NCI-H82 treated with DMSO at 0.1 percent for 48 hours (cell line): Measurements from ENCODE around the gene SSX4.
"Not testable (repeated sequence)": the region's sequence is repeated elsewhere in the genome, so short reads cannot be mapped to it uniquely, and the experiment has no call there.

ENCODE experiments used
- DNase-seq: peaks from one replicate; lab custom pipeline; 2025; ENCODE audit not compliant: unreplicated experiment; lab: John Stamatoyannopoulos, UW

The SSX4 gene, protein sequence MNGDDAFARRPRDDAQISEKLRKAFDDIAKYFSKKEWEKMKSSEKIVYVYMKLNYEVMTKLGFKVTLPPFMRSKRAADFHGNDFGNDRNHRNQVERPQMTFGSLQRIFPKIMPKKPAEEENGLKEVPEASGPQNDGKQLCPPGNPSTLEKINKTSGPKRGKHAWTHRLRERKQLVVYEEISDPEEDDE

DNA sequence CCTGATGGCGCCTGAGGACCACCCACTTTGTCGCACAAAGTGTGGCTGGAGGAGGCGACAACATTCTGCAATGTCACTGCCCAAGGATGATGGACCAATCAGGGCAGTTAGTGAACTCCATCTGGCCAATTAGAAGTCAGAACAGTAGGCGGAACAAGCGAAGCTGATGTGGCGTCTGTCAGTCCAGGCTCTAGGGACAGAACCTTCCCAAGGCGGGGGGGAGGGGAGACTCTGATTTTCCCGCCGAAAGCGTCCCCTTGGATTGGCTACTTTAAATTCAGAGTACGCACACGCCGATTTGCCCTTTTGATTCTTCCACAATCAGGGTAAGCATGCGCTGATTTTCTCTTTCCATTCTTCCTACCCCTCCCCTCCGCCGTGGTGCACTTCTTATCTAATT, at the start of gene SSX4:
Gene SSX4, plus strand, starts transcription at position 301 of the 400 bp plus-strand sequence. CDS start 515 bp downstream, outside the sequence.
- not testable (repeated sequence) for DNase-seq

DNA sequence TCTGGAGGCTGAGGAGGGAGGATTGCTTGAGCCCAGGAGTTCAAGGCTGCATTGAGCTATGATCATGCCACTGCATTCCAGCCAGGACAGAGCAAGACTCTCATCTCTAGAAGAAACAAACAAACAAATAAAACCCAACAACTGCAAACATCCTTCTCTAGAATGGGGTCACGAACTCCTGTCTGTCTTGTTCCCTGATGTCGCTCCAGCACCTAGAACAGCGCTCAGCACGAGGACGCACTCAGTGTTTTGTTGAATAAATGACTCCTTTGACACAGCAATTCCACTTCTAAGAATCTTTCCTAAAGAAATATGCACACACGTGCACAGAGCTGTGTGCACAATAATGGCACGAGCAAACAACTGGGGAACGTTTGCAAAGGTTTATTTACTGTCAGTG, 37.3 kb upstream of the SSX4 start:
- not testable (repeated sequence) for DNase-seq

DNA sequence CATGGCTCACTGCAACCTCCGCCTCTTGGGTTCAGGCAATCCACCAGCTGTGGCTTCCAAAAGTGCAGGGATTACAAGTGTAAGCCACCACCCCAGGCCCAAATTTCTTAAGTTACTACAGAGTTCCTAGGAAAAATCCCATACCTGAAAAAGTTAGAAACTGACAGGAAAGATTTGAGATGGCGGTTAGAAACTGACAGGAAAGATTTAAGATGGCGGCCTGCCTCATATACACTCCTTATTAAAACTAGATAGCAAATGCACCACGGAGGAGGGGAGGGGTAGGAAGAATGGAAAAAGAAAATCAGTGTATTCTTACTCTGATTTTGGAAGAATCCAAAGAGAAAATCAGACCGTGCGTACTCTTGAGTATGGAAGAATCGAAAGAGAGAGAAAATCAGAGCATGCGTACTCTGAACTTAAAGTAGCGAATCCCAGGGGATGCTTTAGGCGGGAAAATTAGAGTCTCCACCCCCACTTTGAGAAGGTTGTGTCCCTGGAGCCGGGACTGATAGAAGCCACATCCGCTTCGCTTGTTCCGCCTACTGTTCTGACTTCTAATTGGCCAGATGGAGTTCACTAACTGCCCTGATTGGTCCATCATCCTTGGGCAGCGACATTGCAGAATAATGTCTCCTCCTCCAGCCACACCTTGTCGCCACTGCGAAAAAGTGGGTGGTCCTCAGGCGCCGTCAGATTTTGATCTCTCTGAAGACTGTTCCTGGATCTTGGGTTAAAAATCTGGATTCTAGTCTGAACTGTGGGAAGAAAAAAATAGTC, 26.8 kb upstream of the SSX4 start, which contains the start of gene SSX3:
Gene SSX3, minus strand, starts transcription at position 389 of the 780 bp plus-strand sequence. CDS start 1,454 bp downstream, outside the sequence.
- DNase-seq: not testable (repeated sequence)

DNA sequence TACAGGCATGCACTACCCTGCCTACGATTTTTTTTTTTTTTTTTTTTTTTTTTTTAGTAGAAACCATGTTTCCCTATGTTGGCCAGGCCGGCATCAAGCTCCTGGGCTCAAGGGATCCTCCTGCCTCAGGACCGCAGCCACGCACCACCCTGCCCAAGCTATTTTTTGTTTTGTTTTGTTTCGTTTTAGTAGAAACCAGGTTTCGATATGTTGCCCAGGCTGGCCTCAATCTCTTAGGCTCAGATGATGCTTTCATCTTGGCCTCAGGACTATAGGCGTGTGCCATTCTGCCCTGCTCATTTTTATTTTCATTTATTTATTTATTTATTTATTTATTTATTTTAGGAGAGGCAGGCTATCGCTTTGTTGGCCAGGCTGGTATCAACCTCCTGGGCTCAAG, 25.7 kb upstream of the SSX4 start:
- DNase-seq: no peak

DNA sequence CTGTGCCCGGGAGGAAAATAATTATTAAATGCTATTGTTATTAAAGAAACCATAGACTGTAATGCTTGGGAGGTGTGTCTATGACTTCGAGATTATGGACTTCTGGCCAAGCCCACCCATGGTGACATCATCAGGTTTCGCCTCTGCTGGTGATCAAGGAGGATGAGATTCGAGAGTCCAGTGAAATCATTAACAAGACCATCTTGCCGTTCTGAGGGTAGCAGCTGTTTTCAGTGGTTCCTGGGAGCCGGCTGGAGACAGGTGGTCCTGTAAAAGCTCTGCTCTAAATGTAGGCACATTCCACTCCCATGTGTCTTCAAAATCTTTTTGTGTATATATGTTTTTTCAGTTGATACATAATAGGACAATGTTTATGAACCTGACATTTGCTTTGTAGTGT, 24.1 kb upstream of the SSX4 start:
- not testable (repeated sequence) for DNase-seq

DNA sequence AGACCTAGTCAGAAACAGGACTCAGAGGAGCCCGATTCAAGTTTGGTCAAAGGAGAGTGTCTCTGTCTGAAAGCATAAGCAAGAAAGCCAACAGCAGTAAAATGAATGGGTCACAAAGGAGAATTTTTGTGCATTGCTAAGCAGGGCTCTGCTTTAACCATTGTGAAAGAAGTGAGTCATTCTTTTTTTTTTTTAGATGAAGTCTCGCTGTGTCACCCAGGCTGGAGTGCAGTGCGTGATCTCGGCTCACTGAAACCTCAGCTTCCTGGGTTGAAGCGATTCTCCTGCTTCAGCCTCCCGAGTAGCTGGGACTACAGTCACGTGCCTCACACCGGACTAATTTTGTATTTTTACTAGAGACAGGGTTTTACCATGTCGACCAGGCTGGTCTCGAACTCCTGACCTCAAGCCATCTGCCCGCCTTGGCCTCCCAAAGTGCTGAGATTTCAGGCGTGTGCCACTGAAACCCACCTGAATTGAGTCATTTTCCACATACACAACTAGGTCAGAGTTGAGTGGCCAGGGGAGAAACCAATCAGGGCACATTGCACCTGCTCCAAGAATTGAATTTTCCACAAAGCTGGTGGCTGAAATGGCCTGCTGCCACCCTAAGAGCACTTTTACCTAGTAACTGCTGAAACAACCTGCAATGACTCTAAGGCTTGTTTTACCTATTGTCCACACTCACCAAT, 15.5 kb upstream of the SSX4 start:
- DNase-seq: not testable (repeated sequence)

DNA sequence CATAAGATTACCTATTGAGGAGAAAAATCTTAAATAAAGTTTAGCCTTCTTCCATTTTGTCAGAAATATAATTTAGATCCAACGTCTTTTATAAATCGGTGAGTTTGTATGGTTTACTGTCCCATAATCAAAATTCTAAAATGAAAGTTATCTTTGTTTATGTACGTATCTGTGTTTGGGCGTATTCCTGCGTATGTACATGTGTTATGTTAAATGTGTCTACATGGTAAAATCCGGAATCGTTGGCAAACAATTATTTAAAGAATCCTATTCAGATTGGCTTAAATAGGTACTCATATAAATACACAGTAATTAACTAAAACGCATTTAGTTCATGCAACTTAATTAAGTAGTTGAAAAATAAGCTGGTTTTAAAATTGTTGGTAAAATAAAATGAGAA, 12.9 kb upstream of the SSX4 start:
- DNase-seq: not testable (repeated sequence)

DNA sequence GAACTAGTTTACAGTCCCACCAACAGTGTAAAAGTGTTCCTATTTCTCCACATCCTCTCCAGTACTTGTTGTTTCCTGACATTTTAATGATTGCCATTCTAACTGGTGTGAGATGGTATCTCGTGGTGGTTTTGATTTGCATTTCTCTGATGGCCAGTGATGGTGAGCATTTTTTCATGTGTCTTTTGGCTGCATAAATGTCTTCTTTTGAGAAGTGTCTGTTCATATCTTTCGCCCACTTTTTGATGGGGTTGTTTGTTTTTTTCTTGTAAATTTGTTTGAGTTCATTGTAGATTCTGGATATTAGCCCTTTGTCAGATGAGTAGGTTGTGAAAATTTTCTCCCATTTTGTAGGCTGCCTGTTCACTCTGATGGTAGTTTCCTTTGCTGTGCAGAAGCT, 13.6 kb downstream of the SSX4 start:
- DNase-seq: not testable (repeated sequence)

DNA sequence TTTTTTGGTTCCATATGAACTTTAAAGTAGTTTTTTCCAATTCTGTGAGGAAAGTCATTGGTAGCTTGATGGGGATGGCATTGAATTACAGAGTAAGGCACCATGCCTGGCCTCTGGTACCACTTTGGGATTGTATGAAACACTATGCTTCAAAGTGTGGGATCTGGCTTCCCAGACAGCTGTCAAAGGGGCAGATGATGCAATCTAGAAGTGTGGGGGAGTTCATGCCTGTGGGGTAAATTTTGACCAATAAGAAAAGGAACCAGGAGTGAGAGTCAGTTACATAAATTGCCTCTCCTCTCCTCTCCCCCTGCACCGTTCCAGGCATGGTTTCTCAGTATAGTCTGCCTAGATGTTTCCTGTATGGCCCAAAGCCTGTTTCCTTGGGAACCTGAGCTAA, 14.5 kb downstream of the SSX4 start:
- not testable (repeated sequence) for DNase-seq

DNA sequence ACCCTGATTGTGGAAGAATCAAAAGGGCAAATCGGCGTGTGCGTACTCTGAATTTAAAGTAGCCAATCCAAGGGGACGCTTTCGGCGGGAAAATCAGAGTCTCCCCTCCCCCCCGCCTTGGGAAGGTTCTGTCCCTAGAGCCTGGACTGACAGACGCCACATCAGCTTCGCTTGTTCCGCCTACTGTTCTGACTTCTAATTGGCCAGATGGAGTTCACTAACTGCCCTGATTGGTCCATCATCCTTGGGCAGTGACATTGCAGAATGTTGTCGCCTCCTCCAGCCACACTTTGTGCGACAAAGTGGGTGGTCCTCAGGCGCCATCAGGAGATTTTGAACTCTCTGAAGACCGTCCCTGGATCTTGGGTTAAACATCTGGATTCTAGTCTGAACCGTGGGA, 28.5 kb downstream of the SSX4 start, which contains the start of gene SSX4B:
Gene SSX4B, minus strand, starts transcription at position 101 of the 400 bp plus-strand sequence. CDS start 588 bp downstream, outside the sequence.
- not testable (repeated sequence) for DNase-seq

DNA sequence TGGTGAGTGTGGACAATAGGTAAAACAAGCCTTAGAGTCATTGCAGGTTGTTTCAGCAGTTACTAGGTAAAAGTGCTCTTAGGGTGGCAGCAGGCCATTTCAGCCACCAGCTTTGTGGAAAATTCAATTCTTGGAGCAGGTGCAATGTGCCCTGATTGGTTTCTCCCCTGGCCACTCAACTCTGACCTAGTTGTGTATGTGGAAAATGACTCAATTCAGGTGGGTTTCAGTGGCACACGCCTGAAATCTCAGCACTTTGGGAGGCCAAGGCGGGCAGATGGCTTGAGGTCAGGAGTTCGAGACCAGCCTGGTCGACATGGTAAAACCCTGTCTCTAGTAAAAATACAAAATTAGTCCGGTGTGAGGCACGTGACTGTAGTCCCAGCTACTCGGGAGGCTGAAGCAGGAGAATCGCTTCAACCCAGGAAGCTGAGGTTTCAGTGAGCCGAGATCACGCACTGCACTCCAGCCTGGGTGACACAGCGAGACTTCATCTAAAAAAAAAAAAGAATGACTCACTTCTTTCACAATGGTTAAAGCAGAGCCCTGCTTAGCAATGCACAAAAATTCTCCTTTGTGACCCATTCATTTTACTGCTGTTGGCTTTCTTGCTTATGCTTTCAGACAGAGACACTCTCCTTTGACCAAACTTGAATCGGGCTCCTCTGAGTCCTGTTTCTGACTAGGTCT, 43.8 kb downstream of the SSX4 start:
- DNase-seq: not testable (repeated sequence)

DNA sequence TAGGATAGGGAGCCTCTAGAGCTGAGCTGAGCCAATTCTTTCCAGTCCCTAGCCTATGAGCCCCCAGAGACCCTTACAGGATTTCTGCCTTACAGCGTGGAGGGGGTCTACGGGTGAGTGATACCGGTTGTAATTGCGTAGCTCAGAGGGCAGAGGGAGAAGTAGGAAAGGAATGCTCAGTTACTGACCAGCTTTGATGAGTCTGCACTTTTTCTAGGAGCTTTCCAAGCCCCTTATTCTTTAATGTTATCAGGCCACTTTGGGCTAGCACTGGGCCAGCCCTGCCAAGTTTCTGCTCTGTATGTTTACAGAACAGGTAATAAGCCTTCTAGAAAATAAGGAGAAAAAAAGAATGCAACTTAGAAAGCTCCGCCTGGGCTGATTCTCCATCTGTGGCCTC, 46.3 kb downstream of the SSX4 start:
- not testable (repeated sequence) for DNase-seq

DNA sequence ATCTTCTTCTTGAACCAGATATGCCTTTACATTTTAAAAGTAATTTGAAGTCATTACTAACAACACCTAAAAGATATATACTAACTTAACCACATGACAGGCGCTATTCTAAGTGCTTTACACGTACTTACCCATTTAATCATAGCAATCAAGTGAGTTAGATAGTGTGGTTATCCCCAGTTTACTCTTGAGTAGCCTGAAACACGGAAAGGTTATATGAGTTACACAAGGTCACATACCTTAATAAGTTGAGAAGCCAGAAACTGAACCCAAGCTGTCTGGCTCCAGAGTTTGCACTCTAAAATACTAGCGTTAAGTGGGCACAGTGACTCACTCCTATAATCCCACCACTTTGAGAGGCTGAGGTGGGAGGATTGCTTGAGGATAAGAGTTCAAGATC, 46.8 kb downstream of the SSX4 start:
- not testable (repeated sequence) for DNase-seq

DNA sequence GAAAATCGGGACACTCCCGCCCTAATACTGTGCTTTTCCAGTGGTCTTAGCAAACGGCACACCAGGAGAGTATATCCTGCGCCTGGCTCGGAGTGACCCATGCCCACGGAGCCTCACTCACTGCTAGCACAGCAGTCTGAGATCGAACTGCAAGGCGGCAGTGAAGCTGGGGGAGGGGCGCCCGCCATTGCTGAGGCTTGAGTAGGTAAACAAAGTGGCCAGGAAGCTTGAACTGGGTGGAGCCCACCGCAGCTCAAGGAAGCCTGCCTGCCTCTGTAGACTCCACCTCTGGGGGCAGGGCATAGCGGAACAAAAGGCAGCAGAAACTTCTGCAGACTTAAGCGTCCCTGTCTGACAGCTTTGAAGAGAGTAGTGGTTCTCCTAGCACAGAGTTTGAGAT, 50.4 kb downstream of the SSX4 start:
- not testable (repeated sequence) for DNase-seq
